Left ventricle myocardium inferior (tissue), 1 donor: ENCODE data around the gene CFTR. TPM values are rescaled to one million over a fixed set of nuclear protein-coding genes. Genes with fewer than 3 reads are reported as not detected.
"Not testable (repeated sequence)": the region's sequence is repeated elsewhere in the genome, so short reads cannot be mapped to it uniquely, and the experiment has no call there.

ENCODE experiments used
- DNase-seq: peaks from one replicate; pipeline ENCODE4 v3.0.0-alpha.2; 2020
- H3K27ac ChIP-seq: fragments of 200-600 bp; replicated peaks from 2 replicates; pipeline ENCODE4 v1.8.0; 2021
- H3K27me3 ChIP-seq: fragments of 200-600 bp; 2 replicates; pipeline ENCODE4 v1.8.0; 2021; ENCODE audit warnings: low read depth
- H3K36me3 ChIP-seq: fragments of 200-600 bp; 2 replicates; pipeline ENCODE4 v1.8.0; 2021
- H3K4me1 ChIP-seq: fragments of 200-600 bp; 2 replicates; pipeline ENCODE4 v1.8.0; 2021
- H3K4me3 ChIP-seq: fragments of 200-600 bp; 2 replicates; pipeline ENCODE4 v1.8.0; 2021; ENCODE audit warnings: mild to moderate bottlenecking, moderate library complexity
- H3K9me3 ChIP-seq: fragments of 200-600 bp; replicated peaks from 2 replicates; pipeline ENCODE4 v1.8.0; 2021
- intact Hi-C: fragments of 100-400 bp; cut with micrococcal nuclease; formaldehyde crosslinking; loops from one replicate; pipeline ENCODE4 v1.11.0; 2022
- total RNA-seq: library from RNA; stranded (reverse); fragmentation: NEBNext Ultra II Directional; extraction: Animal tissue kit (Norgen Biotek cat#: 25700); gene quantifications from one replicate; pipeline ENCODE4 v1.2.1, GENCODE V29; 2021
- TF ChIP-seq, protein P1 (sequence below): fragments of 200-600 bp; IDR thresholded peaks from 2 replicates; pipeline ENCODE4 v1.8.0; 2021; ENCODE audit warnings: antibody characterized with exemption, mild to moderate bottlenecking, borderline replicate concordance
- donor health status: DM: no; HTN: yes; CAD: no; lungs with severe emphysema.

The CFTR gene
- total RNA-seq, 1 donor from 2014 or later: 0.11 TPM

DNA sequence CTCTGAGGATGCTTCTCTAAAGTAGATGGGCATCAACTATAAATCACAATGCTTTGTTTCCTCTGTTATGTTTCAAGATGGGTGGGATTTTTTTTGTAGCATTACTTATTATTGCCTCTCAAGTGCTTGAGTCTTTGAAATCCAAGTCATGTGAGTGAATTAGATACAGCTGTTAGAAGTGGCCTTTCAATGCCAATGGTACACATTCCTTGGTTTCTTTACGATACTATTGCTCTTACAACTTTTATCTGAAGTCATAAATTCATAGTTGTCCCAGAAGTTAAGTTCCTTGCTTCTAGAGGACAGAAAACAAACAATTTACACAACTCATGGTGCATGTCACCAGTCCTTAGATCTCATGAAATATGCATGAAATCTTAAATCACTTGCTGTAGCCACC lies 15.5 kb downstream of the CFTR start:
- Histone ChIP-seq H3K4me3 (no peak overlapping the region), H3K27me3 (no peaks in the 10 kb centered on the region), H3K4me1 (no peaks in the 10 kb centered on the region), H3K27ac (no peak overlapping the region), H3K9me3 (no peaks in the 10 kb centered on the region), H3K36me3 (no peaks in the 10 kb centered on the region)
- intact Hi-C loops: no loop called here
- no peak for DNase-seq
- TF ChIP-seq, protein P1, sequence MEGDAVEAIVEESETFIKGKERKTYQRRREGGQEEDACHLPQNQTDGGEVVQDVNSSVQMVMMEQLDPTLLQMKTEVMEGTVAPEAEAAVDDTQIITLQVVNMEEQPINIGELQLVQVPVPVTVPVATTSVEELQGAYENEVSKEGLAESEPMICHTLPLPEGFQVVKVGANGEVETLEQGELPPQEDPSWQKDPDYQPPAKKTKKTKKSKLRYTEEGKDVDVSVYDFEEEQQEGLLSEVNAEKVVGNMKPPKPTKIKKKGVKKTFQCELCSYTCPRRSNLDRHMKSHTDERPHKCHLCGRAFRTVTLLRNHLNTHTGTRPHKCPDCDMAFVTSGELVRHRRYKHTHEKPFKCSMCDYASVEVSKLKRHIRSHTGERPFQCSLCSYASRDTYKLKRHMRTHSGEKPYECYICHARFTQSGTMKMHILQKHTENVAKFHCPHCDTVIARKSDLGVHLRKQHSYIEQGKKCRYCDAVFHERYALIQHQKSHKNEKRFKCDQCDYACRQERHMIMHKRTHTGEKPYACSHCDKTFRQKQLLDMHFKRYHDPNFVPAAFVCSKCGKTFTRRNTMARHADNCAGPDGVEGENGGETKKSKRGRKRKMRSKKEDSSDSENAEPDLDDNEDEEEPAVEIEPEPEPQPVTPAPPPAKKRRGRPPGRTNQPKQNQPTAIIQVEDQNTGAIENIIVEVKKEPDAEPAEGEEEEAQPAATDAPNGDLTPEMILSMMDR: no peak

DNA sequence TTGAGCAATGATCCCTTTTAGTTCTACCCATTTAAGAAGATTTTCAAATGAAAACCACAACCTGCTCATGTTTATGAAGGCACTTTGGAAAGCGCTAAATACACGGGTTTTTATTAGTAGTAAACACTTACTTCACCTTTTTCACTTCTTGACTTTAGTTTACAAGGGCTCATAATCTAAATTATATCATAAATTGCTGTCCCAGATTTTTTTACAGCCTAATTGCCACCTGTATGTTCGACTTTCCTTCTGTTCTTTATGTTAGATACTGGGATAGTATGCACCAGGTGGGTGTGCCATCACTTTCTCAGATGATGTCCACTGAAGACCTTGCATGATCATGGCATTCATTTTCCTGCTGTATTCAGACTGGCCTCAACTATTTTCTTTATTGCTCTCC lies 22.5 kb downstream of the CFTR start:
- Histone ChIP-seq H3K4me3 (no peak overlapping the region), H3K27me3 (no peaks in the 10 kb centered on the region), H3K27ac (no peak overlapping the region), H3K4me1 (no peaks in the 10 kb centered on the region), H3K36me3 (no peaks in the 10 kb centered on the region), H3K9me3 (no peaks in the 10 kb centered on the region)
- no peak for DNase-seq
- TF ChIP-seq, protein P1: no peak
- intact Hi-C loops: no loop called here

DNA sequence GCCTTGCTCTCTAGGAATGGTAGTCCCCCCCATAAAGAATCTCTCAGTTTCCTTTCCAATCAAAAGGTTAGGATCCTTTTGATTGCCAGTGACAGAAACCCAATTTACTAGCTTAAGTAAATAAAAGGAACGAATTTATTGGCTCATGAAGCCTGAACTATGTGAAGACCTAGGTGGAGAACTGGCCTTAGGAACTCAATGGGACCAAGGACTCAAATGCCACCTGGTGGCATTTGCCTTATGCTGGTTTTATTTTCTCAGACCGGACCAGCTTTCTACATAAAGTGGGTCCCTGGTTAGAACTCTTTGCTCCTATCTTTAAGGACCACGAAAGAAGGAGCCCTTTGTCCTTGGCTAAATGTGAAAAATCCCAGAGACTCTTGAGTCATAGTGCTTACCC lies 25.4 kb downstream of the CFTR start:
- TF ChIP-seq, protein P1: no peak
- Histone ChIP-seq H3K4me1 (no peaks in the 10 kb centered on the region), H3K9me3 (no peaks in the 10 kb centered on the region), H3K36me3 (no peaks in the 10 kb centered on the region), H3K27ac (no peak overlapping the region), H3K27me3 (no peaks in the 10 kb centered on the region), H3K4me3 (no peak overlapping the region)
- DNase-seq: no peak
- intact Hi-C loops: no loop called here

DNA sequence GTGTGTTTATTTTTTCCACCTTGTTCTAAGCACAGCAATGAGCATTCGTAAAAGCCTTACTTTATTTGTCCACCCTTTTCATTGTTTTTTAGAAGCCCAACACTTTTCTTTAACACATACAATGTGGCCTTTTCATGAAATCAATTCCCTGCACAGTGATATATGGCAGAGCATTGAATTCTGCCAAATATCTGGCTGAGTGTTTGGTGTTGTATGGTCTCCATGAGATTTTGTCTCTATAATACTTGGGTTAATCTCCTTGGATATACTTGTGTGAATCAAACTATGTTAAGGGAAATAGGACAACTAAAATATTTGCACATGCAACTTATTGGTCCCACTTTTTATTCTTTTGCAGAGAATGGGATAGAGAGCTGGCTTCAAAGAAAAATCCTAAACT lies 28.9 kb downstream of the CFTR start:
- H3K9me3 ChIP-seq: no peaks in the 10 kb centered on the region
- no peak for DNase-seq
- no peaks in the 10 kb centered on the region for H3K4me1 ChIP-seq
- TF ChIP-seq, protein P1: no peak
- H3K4me3 ChIP-seq: no peak overlapping the region
- intact Hi-C loops: no loop called here
- no peaks in the 10 kb centered on the region for H3K27me3 ChIP-seq
- no peaks in the 10 kb centered on the region for H3K36me3 ChIP-seq
- H3K27ac ChIP-seq: no peak overlapping the region

DNA sequence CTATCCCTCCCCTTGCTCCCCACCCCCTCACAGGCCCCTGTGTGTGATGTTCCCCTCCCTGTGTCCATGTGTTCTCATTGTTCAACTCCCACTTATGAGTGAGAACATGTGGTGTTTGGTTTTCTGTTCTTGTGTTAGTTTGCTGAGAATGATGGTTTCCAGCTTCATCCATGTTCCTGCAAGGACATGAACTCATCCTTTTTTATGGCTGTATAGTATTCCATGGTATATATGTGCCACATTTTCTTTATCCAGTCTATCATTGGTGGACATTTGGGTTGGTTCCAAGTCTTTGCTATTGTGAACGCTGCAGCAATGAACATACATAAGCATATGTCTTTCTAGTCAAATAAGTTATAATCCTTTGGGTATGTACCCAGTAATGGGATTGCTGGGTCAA lies 37.4 kb downstream of the CFTR start:
- H3K9me3 ChIP-seq: peaks cover 13% of the 10 kb centered on the region
- H3K36me3 ChIP-seq, H3K27ac ChIP-seq, H3K4me3 ChIP-seq, H3K4me1 ChIP-seq, DNase-seq, H3K27me3 ChIP-seq, intact Hi-C loops: not testable (repeated sequence)

DNA sequence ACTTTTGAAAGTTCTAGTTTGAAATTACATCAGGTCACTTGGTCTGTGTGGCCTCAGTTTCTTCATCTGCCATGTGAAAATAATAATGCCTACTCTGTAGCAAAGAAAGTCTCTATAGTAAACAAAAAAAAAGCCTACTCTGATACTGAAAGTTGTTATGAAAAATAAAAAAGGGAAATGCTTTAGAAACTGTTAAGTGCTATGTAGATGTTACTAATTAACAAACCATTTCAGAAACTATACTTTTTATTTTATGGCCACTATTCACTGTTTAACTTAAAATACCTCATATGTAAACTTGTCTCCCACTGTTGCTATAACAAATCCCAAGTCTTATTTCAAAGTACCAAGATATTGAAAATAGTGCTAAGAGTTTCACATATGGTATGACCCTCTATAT lies 50.6 kb downstream of the CFTR start:
- no peaks in the 10 kb centered on the region for H3K4me1 ChIP-seq
- no peak for DNase-seq
- TF ChIP-seq, protein P1: no peak
- H3K4me3 ChIP-seq: no peak overlapping the region
- H3K27ac ChIP-seq: no peak overlapping the region
- no peaks in the 10 kb centered on the region for H3K27me3 ChIP-seq
- H3K36me3 ChIP-seq: no peaks in the 10 kb centered on the region
- intact Hi-C loops: no loop called here
- H3K9me3 ChIP-seq: no peaks in the 10 kb centered on the region
